Thyroid gland (tissue), 4 donors: ENCODE measurements around the gene LAMA3. TPM values are rescaled to one million over a fixed set of nuclear protein-coding genes. Genes with fewer than 3 reads are reported as not detected.
A peak's percentile ranks its signal among the peaks of the same experiment; 100 is the strongest.

Source experiments
- DNase-seq, 2 donors: peaks; one replicate each; pipeline ENCODE4 v3.0.0-alpha.2; 2019
- H3K27ac ChIP-seq, 3 donors: fragments of 200-600 bp; sonication (generic); 1 replicate in 2 of 3; 2 replicates in 1 of 3; pipeline ENCODE4 v1.5.1; 2016 to 2019; ENCODE audit warnings: mild to moderate bottlenecking in 1 of 3, moderate library complexity in 1 of 3
- H3K27me3 ChIP-seq: fragments of 200-600 bp; sonication (generic); one replicate; pipeline ENCODE4 v1.5.1; 2019
- H3K36me3 ChIP-seq, 2 donors: fragments of 200-600 bp; sonication (generic); one replicate each; pipeline ENCODE4 v1.5.1; 2016 to 2019
- H3K4me1 ChIP-seq, 2 donors: fragments of 200-600 bp; sonication (generic); one replicate each; pipeline ENCODE4 v1.5.1; 2017 to 2019
- H3K4me3 ChIP-seq, 3 donors: fragments of 200-600 bp; sonication (generic); replicated peaks in 1 of 3; 1 replicate in 2 of 3; 2 replicates in 1 of 3; pipeline ENCODE4 v1.5.1; 2016; ENCODE audit warnings: mild to moderate bottlenecking in 1 of 3
- H3K9me3 ChIP-seq: fragments of 200-600 bp; sonication (generic); one replicate; pipeline ENCODE4 v1.5.1; 2017
- CTCF ChIP-seq, 6 experiments: fragments of 200-600 bp in 3 of 6; fragments of 450-650 bp in 3 of 6; sonication (generic) in 3 of 6; IDR thresholded peaks; one replicate each; pipeline ENCODE4 v1.5.1; 2016 to 2019; ENCODE audit warnings: antibody characterized with exemption in 6 of 6, mild to moderate bottlenecking in 2 of 6, inconsistent platforms in 1 of 6, moderate library complexity in 1 of 6
- POLR2A ChIP-seq, 2 donors: fragments of 450-650 bp; IDR thresholded peaks; one replicate each; pipeline ENCODE4 v1.6.1; 2017; ENCODE audit warnings: antibody characterized with exemption in 2 of 2, mild to moderate bottlenecking in 2 of 2, moderate library complexity in 1 of 2
- WGBS, 2 donors: methylation state at CpG; one replicate each; pipeline ENCODE4 v1.1.5; 2017; 5-methylcytosine and 5-hydroxymethylcytosine counted together
- intact Hi-C: fragments of 100-400 bp; cut with DNase I; formaldehyde crosslinking; loops from one replicate; pipeline ENCODE4 v1.15.1; 2023
- total RNA-seq, 4 donors: library from RNA; depleted of rRNA; stranded (reverse); fragments of >200 nt; gene quantifications; one replicate each; pipeline ENCODE4 v1.2.3, GENCODE V29; 2016

Gene LAMA3
- total RNA-seq, 4 donors from 2014 or later = 7.5 to 12.1 (median 8.9) TPM

DNA sequence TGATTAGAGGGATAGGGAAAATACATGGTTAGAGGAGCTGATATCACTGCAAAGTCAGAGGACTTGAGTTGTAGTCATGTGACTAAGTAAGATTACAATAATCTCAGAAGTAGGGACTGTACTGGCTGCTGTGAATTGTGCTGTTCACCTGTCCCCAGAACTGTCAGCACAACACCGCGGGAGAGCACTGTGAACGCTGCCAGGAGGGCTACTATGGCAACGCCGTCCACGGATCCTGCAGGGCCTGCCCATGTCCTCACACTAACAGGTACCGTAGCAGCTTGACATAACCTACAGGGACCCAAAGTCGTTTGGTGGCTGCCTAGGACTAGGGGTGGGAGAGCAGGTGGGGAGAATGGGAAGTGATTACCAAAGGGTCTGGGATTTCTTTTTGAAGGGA lies 192.5 kb downstream of the LAMA3 start:
- intact Hi-C loops = no loop called here
- TF ChIP-seq CTCF (IDR thresholded peaks at IDR 0.05) (no peak), POLR2A (IDR thresholded peaks at IDR 0.05) (no peak)
- Histone ChIP-seq H3K27ac (no peak overlapping the region), H3K36me3 (no peaks in the 10 kb centered on the region), H3K27me3 (no peaks in the 10 kb centered on the region), H3K9me3 (no peaks in the 10 kb centered on the region), H3K4me3 (no peak overlapping the region), H3K4me1 (no peaks in the 10 kb centered on the region)
- WGBS, 2 donors = 20 to 59% methylated on average over 8 of the region's 8 CpGs
- DNase-seq = peak; percentile 69 to 78

DNA sequence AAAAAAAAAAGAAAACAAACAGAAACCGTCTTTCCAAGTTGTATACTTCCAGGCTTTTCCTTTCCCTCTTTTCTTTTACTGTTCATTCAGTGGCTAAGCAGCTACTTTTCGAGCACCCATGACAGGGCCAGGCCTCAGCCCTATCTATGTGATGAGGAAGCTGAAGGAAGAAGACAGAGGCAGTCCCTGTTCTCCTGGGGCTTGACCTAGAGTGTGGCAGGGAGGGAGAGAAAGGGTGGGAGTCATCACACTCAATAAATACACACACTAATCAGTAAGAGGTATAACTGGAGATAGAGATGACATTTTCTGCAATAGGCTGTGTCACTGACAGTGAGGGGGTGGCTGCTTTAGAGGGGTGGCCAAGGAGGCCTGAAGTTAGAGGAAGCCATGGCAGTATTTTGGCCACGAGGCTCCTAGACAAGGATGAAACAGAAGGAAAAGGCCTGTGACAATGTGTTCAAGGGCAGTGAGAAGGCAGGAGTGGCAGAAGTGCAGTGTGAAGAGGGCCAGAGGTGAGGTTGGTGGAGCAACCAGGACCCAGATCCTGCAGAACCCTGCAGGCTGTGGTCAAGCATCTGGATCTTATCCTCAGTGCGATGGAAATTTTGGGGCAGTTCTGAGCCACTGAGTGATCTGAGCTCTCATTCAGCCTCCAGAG lies 193.5 kb downstream of the LAMA3 start:
- Histone ChIP-seq H3K27ac (peak overlapping the region in 1 of 3 donors; percentile 34), H3K9me3 (no peaks in the 10 kb centered on the region), H3K4me1 (no peaks in the 10 kb centered on the region), H3K36me3 (no peaks in the 10 kb centered on the region), H3K4me3 (no peak overlapping the region), H3K27me3 (no peaks in the 10 kb centered on the region)
- no peak for DNase-seq
- intact Hi-C loops = no loop called here
- WGBS, 2 donors = 93 to 97% methylated on average over 4 of the region's 4 CpGs
- no peak for TF ChIP-seq POLR2A (IDR thresholded peaks at IDR 0.05)
- no peak for TF ChIP-seq CTCF (IDR thresholded peaks at IDR 0.05)

DNA sequence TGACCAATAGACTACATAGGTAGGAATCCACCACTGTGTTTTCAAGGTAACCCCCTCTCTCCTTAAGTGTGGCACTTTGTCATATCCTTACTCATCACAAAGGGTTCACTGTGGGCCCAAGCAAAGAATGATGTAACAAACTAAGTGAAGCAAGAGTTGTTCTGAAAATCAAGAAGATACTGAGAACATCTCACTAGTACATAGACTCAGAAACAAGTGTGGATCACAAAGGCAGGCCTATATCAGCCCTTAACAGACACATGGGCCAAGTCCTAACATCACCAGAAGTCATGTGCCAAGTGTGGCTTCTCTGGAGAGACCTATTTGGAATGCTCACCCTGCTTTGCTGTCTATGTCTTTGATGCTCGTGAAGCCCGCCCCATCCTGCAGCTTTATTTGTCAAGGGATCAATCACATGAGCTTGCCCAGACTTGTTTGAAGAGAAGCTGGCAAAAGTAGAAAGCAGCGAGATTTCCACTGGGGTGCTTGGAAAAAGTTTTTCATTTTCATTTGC lies 194.1 kb downstream of the LAMA3 start:
- no peak for DNase-seq
- no peaks in the 10 kb centered on the region for H3K36me3 ChIP-seq
- intact Hi-C loops = no loop called here
- no peaks in the 10 kb centered on the region for H3K27me3 ChIP-seq
- WGBS, 2 donors = 80 to 96% methylated on average over 3 of the region's 3 CpGs
- TF ChIP-seq CTCF (IDR thresholded peaks at IDR 0.05) = no peak
- no peak for TF ChIP-seq POLR2A (IDR thresholded peaks at IDR 0.05)
- H3K9me3 ChIP-seq = no peaks in the 10 kb centered on the region
- H3K4me3 ChIP-seq = no peak overlapping the region
- H3K4me1 ChIP-seq = no peaks in the 10 kb centered on the region
- peak overlapping the region in 2 of 3 donors; percentile 15 to 50 for H3K27ac ChIP-seq

DNA sequence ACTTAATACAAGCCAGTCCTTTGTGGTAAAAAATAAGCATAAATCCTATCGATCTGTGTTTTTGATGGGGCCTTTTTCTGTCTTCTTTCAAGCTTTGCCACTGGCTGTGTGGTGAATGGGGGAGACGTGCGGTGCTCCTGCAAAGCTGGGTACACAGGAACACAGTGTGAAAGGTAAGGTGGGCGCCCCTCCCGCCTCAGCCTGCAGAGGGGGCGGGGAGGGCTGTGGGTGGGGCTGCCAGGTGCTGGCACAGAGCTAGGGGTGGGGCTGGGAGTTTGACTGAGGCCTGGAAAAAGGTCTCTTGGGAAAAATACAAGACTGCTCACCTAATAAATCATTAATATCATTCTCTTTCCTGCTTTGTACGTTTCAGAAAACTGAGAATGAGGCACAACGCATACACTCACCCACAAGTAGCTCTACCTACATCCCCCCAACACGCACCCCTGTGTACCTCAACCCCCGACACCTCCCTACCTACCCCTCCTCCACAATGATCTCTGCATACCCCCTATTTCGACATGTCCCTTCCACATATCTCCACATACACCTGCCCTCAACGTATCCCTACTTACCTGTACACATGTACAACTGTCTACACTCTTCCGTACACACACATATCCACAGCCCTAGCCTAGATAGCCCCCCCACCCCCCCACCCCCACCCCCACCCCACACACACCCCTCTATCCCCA lies 195.6 kb downstream of the LAMA3 start:
- DNase-seq = peak; percentile 34 to 35
- 66 to 70% methylated on average over 12 to 13 of the region's 13 CpGs for WGBS, 2 donors
- H3K27me3 ChIP-seq = no peaks in the 10 kb centered on the region
- intact Hi-C loops = no loop called here
- no peaks in the 10 kb centered on the region for H3K4me1 ChIP-seq
- no peaks in the 10 kb centered on the region for H3K9me3 ChIP-seq
- peak overlapping the region; percentile 15 to 50 (median 47) for H3K27ac ChIP-seq
- no peak for TF ChIP-seq POLR2A (IDR thresholded peaks at IDR 0.05)
- TF ChIP-seq CTCF (IDR thresholded peaks at IDR 0.05) = no peak
- H3K36me3 ChIP-seq = no peaks in the 10 kb centered on the region
- no peak overlapping the region for H3K4me3 ChIP-seq

GRCh38 chr18:23885750-23886149 lies 196.5 kb downstream of the LAMA3 start:
- no peak for TF ChIP-seq POLR2A (IDR thresholded peaks at IDR 0.05)
- no peaks in the 10 kb centered on the region for H3K4me1 ChIP-seq
- DNase-seq = no peak
- no peaks in the 10 kb centered on the region for H3K9me3 ChIP-seq
- WGBS, 2 donors = 83 to 85% methylated on average over 2 of the region's 2 CpGs
- H3K36me3 ChIP-seq = no peaks in the 10 kb centered on the region
- no peak overlapping the region for H3K4me3 ChIP-seq
- intact Hi-C loops = no loop called here
- no peak overlapping the region for H3K27ac ChIP-seq
- no peaks in the 10 kb centered on the region for H3K27me3 ChIP-seq
